Karpas-422 (cell line): ENCODE data around the gene AVL9. TPM values are rescaled to one million over a fixed set of nuclear protein-coding genes. Genes with fewer than 3 reads are reported as not detected.
"Not testable (repeated sequence)": the region's sequence is repeated elsewhere in the genome, so short reads cannot be mapped to it uniquely, and the experiment has no call there.

Source experiments
- DNase-seq: peaks from one replicate; pipeline ENCODE4 v3.0.0-alpha.2; 2015
- H2AFZ ChIP-seq: fragments of 200-600 bp; sonication (generic); 2 replicates; pipeline ENCODE4 v1.6.1; 2014; ENCODE audit warnings: antibody characterized with exemption, low read length, mixed read lengths
- H3K27ac ChIP-seq: fragments of 200-600 bp; sonication (generic); 2 replicates; pipeline ENCODE4 v1.5.1; 2014; ENCODE audit warnings: mild to moderate bottlenecking, low read length, moderate library complexity
- H3K27me3 ChIP-seq: fragments of 200-600 bp; sonication (generic); 2 replicates; pipeline ENCODE4 v1.6.1; 2014; ENCODE audit warnings: low read length, mixed read lengths
- H3K36me3 ChIP-seq: fragments of 200-600 bp; sonication (generic); 2 replicates; pipeline ENCODE4 v1.6.1; 2014; ENCODE audit warnings: low read length, mixed read lengths; ENCODE audit not compliant: insufficient read depth
- H3K4me1 ChIP-seq: fragments of 200-600 bp; sonication (generic); 2 replicates; pipeline ENCODE4 v1.6.1; 2014; ENCODE audit warnings: mild to moderate bottlenecking, low read length, mixed read lengths
- H3K4me2 ChIP-seq: fragments of 200-600 bp; sonication (generic); 2 replicates; pipeline ENCODE4 v1.6.1; 2014; ENCODE audit warnings: low read length, low read depth, mild to moderate bottlenecking; ENCODE audit not compliant: poor library complexity, severe bottlenecking
- H3K4me3 ChIP-seq: fragments of 200-600 bp; sonication (generic); 2 replicates; pipeline ENCODE4 v1.5.1; 2014; ENCODE audit warnings: mild to moderate bottlenecking, antibody characterized with exemption, low read length, mixed read lengths
- H3K79me2 ChIP-seq: fragments of 200-600 bp; sonication (generic); 2 replicates; pipeline ENCODE4 v1.6.1; 2014; ENCODE audit warnings: mild to moderate bottlenecking, low read length, mixed read lengths
- H3K9ac ChIP-seq: fragments of 200-600 bp; sonication (generic); 2 replicates; pipeline ENCODE4 v1.6.0; 2014; ENCODE audit warnings: low read length
- H3K9me2 ChIP-seq: fragments of 200-600 bp; sonication (generic), shearing (Covaris generic); replicated peaks from 2 replicates; pipeline ENCODE4 v1.6.0; 2014; ENCODE audit warnings: mild to moderate bottlenecking, low read length, moderate library complexity; ENCODE audit not compliant: insufficient read depth
- H3K9me3 ChIP-seq: fragments of 300-700, 200-600 bp; sonication (generic); 2 replicates; pipeline ENCODE4 v1.6.1; 2014; ENCODE audit warnings: low read length, mixed read lengths
- H4K20me1 ChIP-seq: fragments of 200-600 bp; sonication (generic); 2 replicates; pipeline ENCODE4 v1.6.1; 2014; ENCODE audit warnings: mild to moderate bottlenecking, antibody characterized with exemption, low read length, low read depth; ENCODE audit not compliant: insufficient read depth
- total RNA-seq: library from RNA; depleted of rRNA; stranded (reverse); fragments of >200 nt; shearing (Covaris generic); gene quantifications from 2 replicates; pipeline ENCODE4 v1.2.3, GENCODE V29; 2014; ENCODE audit warnings: low replicate concordance

AVL9 gene
- total RNA-seq, 1 experiment from 2014 or later, result 41.4 TPM

- H3K9ac ChIP-seq, H3K9me3 ChIP-seq, H3K27me3 ChIP-seq, H3K79me2 ChIP-seq, H3K4me2 ChIP-seq, H3K4me3 ChIP-seq, H2AFZ ChIP-seq, H3K9me2 ChIP-seq, H3K4me1 ChIP-seq, DNase-seq, H3K36me3 ChIP-seq, H4K20me1 ChIP-seq, H3K27ac ChIP-seq: not testable (repeated sequence)
Observed at GRCh38 chr7:32464641-32465416, 30.5 kb upstream of the AVL9 start.

- not testable (repeated sequence) for DNase-seq, H2AFZ ChIP-seq, H3K9me3 ChIP-seq, H4K20me1 ChIP-seq, H3K4me2 ChIP-seq, H3K27me3 ChIP-seq, H3K9ac ChIP-seq, H3K9me2 ChIP-seq, H3K79me2 ChIP-seq, H3K4me3 ChIP-seq, H3K36me3 ChIP-seq, H3K27ac ChIP-seq, H3K4me1 ChIP-seq
Observed at GRCh38 chr7:32470004-32470403, 25.3 kb upstream of the AVL9 start.

GRCh38 chr7:32470871-32471270, 24.4 kb upstream of the AVL9 start:
- Histone ChIP-seq H3K27me3 (no peaks in the 10 kb centered on the region), H3K27ac (no peak overlapping the region), H3K9me2 (no peaks in the 10 kb centered on the region), H4K20me1 (no peaks in the 10 kb centered on the region), H3K4me1 (no peaks in the 10 kb centered on the region), H3K36me3 (no peaks in the 10 kb centered on the region), H3K4me3 (no peak overlapping the region), H3K79me2 (no peaks in the 10 kb centered on the region), H3K9ac (no peak overlapping the region), H3K4me2 (no peak overlapping the region), H3K9me3 (no peaks in the 10 kb centered on the region), H2AFZ (no peak overlapping the region)
- DNase-seq, result no peak

GRCh38 chr7:32472015-32472414, 23.3 kb upstream of the AVL9 start:
- Histone ChIP-seq H3K4me2 (no peak overlapping the region), H2AFZ (no peak overlapping the region), H3K9me2 (no peaks in the 10 kb centered on the region), H3K27me3 (no peaks in the 10 kb centered on the region), H3K27ac (no peak overlapping the region), H3K9me3 (no peaks in the 10 kb centered on the region), H3K4me1 (no peaks in the 10 kb centered on the region), H3K9ac (no peak overlapping the region), H3K36me3 (no peaks in the 10 kb centered on the region), H3K4me3 (no peak overlapping the region), H4K20me1 (no peaks in the 10 kb centered on the region), H3K79me2 (no peaks in the 10 kb centered on the region)
- DNase-seq, result no peak

- no peaks in the 10 kb centered on the region for H3K9me2 ChIP-seq
- no peak overlapping the region for H3K9ac ChIP-seq
- H3K9me3 ChIP-seq, result no peaks in the 10 kb centered on the region
- no peak overlapping the region for H2AFZ ChIP-seq
- no peaks in the 10 kb centered on the region for H3K4me1 ChIP-seq
- no peak for DNase-seq
- H4K20me1 ChIP-seq, result no peaks in the 10 kb centered on the region
- no peak overlapping the region for H3K4me2 ChIP-seq
- no peaks in the 10 kb centered on the region for H3K79me2 ChIP-seq
- no peak overlapping the region for H3K27ac ChIP-seq
- no peaks in the 10 kb centered on the region for H3K27me3 ChIP-seq
- no peak overlapping the region for H3K4me3 ChIP-seq
- no peaks in the 10 kb centered on the region for H3K36me3 ChIP-seq
Observed at GRCh38 chr7:32474008-32474407, 21.3 kb upstream of the AVL9 start.

- H3K9ac ChIP-seq, result no peak overlapping the region
- H3K9me2 ChIP-seq, result no peaks in the 10 kb centered on the region
- no peaks in the 10 kb centered on the region for H3K27me3 ChIP-seq
- DNase-seq, result no peak
- no peak overlapping the region for H2AFZ ChIP-seq
- H3K27ac ChIP-seq, result no peak overlapping the region
- H3K4me1 ChIP-seq, result no peaks in the 10 kb centered on the region
- no peaks in the 10 kb centered on the region for H3K36me3 ChIP-seq
- no peak overlapping the region for H3K4me2 ChIP-seq
- no peaks in the 10 kb centered on the region for H4K20me1 ChIP-seq
- no peak overlapping the region for H3K4me3 ChIP-seq
- H3K9me3 ChIP-seq, result no peaks in the 10 kb centered on the region
- H3K79me2 ChIP-seq, result no peaks in the 10 kb centered on the region
Observed at GRCh38 chr7:32476816-32477648, 18.3 kb upstream of the AVL9 start.

- H3K9ac ChIP-seq, result no peak overlapping the region
- H3K79me2 ChIP-seq, result no peaks in the 10 kb centered on the region
- no peaks in the 10 kb centered on the region for H3K9me2 ChIP-seq
- H3K27ac ChIP-seq, result no peak overlapping the region
- no peaks in the 10 kb centered on the region for H4K20me1 ChIP-seq
- DNase-seq, result no peak
- H3K4me1 ChIP-seq, result no peaks in the 10 kb centered on the region
- H3K4me3 ChIP-seq, result no peak overlapping the region
- no peak overlapping the region for H2AFZ ChIP-seq
- H3K36me3 ChIP-seq, result no peaks in the 10 kb centered on the region
- no peaks in the 10 kb centered on the region for H3K9me3 ChIP-seq
- no peak overlapping the region for H3K4me2 ChIP-seq
- H3K27me3 ChIP-seq, result no peaks in the 10 kb centered on the region
Observed at GRCh38 chr7:32477649-32477980, 17.7 kb upstream of the AVL9 start.

- Histone ChIP-seq H3K27ac (no peak overlapping the region), H3K79me2 (no peaks in the 10 kb centered on the region), H3K27me3 (no peaks in the 10 kb centered on the region), H3K9ac (no peak overlapping the region), H3K4me1 (no peaks in the 10 kb centered on the region), H3K9me2 (no peaks in the 10 kb centered on the region), H3K4me3 (no peak overlapping the region), H2AFZ (no peak overlapping the region), H3K9me3 (no peaks in the 10 kb centered on the region), H3K36me3 (no peaks in the 10 kb centered on the region), H3K4me2 (no peak overlapping the region), H4K20me1 (no peaks in the 10 kb centered on the region)
- DNase-seq, result peak; percentile 80
Observed at GRCh38 chr7:32479574-32480200, 15.6 kb upstream of the AVL9 start.
